IPS-15b (cell line): ENCODE results near the gene MRGPRD.
A peak's percentile ranks its signal among the peaks of the same experiment; 100 is the strongest.

Experiments
- H3K27me3 ChIP-seq: one replicate; pipeline ENCODE4 v1.6.1; 2013; ENCODE audit warnings: low read length; ENCODE audit not compliant: control insufficient read depth, insufficient read depth
- H3K36me3 ChIP-seq: one replicate; pipeline ENCODE4 v1.6.1; 2013; ENCODE audit warnings: low read length; ENCODE audit not compliant: control insufficient read depth, insufficient read depth
- H3K4me1 ChIP-seq: one replicate; pipeline ENCODE4 v1.6.1; 2013; ENCODE audit warnings: mild to moderate bottlenecking, low read length; ENCODE audit not compliant: control insufficient read depth, insufficient read depth
- H3K4me3 ChIP-seq: one replicate; pipeline ENCODE4 v1.5.1; 2013; ENCODE audit warnings: low read depth, low read length
- H3K9ac ChIP-seq: one replicate; pipeline ENCODE4 v1.6.1; 2013; ENCODE audit warnings: low read depth, mild to moderate bottlenecking, low read length
- H3K9me3 ChIP-seq: one replicate; pipeline ENCODE4 v1.6.1; 2013; ENCODE audit warnings: mild to moderate bottlenecking, low read length; ENCODE audit not compliant: control insufficient read depth, insufficient read depth

Gene MRGPRD

DNA sequence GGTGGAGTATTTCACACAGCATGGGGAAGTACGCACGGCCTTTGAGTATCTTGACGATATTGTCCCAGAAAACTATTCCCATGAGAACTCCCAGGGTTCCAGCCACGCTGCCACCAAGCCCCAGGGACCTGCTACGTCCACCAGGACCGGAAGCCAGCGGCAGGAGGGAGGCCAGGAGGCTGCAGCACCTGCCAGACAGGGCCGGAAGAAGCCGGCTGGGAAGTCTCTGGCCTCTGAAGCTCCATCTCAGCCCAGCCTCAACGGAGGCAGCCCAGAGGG is 44.5 kb downstream of the MRGPRD start:
- Histone ChIP-seq H3K9ac (no peak overlapping the region), H3K36me3 (peaks cover 41% of the 10 kb centered on the region), H3K4me1 (no peaks in the 10 kb centered on the region), H3K27me3 (no peaks in the 10 kb centered on the region), H3K9me3 (no peaks in the 10 kb centered on the region), H3K4me3 (no peak overlapping the region)

DNA sequence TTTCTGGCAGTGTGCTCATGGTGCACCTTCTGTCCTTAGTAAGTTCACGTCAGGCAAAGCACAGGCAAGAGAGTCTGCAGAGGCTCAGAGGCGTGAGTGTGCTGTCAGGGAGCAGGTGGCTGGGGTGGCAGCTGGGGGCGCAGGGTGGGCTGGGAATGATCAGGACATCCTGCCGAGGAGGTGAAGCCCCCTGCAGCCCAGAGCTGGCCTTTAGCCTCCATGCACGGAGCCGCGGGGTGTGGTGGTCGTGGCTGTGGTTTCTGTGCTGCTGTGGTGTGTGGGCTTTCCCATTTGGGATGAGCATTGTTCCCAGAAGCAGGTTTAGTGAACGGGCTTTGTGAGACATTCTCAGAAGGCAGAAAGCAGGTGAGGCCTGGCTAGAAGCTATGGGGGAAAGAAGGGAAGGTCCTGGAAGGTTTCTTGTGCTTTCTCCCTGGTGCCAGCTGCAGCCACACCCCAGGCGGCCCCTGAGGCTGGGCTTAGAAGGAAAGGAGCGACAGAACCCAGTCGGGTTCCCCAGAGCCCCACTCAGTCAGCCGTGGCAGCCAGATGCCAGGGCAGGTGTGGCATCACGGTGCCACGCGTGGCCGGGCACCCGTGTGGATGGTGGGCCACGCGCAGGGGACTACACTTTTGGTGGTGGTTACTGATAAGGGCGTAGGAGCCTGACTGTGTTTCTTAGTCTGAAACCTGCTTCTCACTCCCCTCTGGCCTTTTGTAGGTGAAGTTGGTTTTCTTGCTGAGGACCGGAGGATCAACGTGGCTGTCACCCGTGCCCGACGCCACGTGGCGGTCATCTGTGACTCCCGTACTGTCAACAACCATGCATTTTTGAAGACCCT is 45.0 kb downstream of the MRGPRD start:
- H3K9me3 ChIP-seq: no peaks in the 10 kb centered on the region
- H3K9ac ChIP-seq: no peak overlapping the region
- no peaks in the 10 kb centered on the region for H3K4me1 ChIP-seq
- H3K27me3 ChIP-seq: no peaks in the 10 kb centered on the region
- H3K4me3 ChIP-seq: no peak overlapping the region
- H3K36me3 ChIP-seq: peaks cover 41% of the 10 kb centered on the region

DNA sequence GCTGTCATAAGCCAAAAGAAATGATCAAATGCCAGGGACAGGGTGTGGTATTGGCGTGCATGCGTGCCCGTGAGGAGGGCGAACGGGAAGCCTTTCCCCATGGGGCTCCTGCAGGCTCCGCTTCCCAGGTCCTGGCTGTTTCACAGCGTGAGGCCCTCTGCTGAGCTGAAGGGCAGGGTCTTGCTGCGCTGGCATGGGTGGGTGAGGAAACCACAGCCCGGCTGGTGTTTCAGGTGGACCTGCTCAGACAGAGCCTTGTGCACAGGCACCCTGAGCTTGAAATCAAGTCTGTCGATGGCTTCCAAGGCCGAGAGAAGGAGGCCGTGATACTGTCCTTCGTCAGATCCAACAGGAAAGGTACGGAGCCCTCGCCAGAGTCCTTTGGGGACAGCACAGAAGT is 45.7 kb downstream of the MRGPRD start:
- Histone ChIP-seq H3K9me3 (no peaks in the 10 kb centered on the region), H3K36me3 (peaks cover 41% of the 10 kb centered on the region), H3K9ac (no peak overlapping the region), H3K4me1 (no peaks in the 10 kb centered on the region), H3K4me3 (no peak overlapping the region), H3K27me3 (no peaks in the 10 kb centered on the region)

DNA sequence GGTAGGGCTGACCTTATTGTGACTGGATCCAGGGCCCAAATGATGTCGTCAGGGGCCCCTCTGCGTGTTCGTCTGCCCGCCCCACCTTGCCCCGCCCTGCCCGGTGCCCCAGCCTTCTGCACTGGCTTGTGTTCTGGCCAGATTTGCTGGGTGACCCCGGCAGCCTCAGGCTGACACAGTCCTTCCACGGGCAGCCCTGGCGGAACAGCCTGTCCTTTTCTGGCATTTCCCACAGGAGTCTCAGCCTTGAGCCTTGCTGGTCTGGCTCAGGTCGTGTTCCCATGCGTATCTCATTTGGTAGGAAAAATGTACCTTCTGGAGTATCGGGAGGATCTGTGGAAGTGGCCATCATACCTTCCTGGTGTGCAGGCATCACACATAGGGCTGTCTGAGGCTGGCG is 46.1 kb downstream of the MRGPRD start:
- H3K9ac ChIP-seq: no peak overlapping the region
- no peaks in the 10 kb centered on the region for H3K27me3 ChIP-seq
- H3K36me3 ChIP-seq: peaks cover 38% of the 10 kb centered on the region
- H3K4me3 ChIP-seq: no peak overlapping the region
- H3K9me3 ChIP-seq: no peaks in the 10 kb centered on the region
- H3K4me1 ChIP-seq: no peaks in the 10 kb centered on the region

DNA sequence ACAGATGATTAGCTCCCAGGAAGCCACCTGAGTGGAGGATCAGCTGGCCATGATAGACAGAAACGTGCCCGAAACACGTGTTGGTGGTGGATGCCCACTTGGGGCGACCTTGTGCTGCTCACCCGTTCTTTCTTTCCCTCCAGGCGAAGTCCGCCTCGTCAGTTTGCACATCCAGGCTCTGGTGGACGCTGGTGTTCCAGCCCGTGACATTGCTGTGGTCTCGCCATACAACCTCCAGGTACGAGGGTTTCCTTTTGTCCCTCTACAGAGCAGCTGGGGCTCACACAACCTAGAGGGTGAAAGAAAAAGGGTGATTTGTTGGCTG is 46.5 kb downstream of the MRGPRD start:
- no peaks in the 10 kb centered on the region for H3K9me3 ChIP-seq
- no peaks in the 10 kb centered on the region for H3K27me3 ChIP-seq
- H3K9ac ChIP-seq: no peak overlapping the region
- no peaks in the 10 kb centered on the region for H3K4me1 ChIP-seq
- H3K4me3 ChIP-seq: no peak overlapping the region
- peaks cover 37% of the 10 kb centered on the region for H3K36me3 ChIP-seq

DNA sequence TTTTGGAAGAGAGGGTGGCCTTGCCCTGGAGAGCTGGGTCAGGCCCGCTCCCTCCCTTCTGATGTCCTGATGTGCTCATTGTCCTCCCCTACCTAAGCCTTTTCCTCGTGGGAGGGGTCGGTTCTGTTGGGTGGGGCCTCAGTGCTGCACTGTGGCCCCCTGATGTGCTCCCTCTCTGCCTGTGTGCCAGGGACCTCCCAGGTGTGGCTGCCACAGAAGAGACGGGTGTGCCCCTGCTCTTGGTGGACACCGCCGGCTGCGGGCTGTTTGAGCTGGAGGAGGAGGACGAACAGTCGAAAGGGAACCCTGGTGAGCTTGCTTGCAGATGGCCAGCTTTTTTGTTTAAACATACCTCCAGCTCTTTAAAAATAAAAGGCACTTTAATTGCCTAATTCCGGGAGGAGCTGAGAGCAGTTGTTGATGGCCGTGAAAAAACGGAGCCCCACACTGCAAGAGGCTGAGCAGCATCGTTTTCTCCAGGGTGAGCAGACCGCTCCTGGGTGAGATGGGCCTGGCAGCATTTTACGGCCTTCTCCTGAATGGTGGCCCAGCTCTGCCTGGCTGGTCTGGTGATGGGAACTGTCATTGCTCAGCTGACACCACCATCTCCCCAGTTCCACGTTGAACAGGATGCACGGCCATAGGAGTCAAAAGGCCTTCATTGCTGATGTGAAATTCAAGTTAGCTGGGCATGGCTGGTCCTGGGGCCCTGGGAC is 47.0 kb downstream of the MRGPRD start:
- Histone ChIP-seq H3K4me1 (no peaks in the 10 kb centered on the region), H3K9ac (peak overlapping the region; percentile 24), H3K36me3 (peaks cover 34% of the 10 kb centered on the region), H3K27me3 (no peaks in the 10 kb centered on the region), H3K4me3 (no peak overlapping the region), H3K9me3 (no peaks in the 10 kb centered on the region)

DNA sequence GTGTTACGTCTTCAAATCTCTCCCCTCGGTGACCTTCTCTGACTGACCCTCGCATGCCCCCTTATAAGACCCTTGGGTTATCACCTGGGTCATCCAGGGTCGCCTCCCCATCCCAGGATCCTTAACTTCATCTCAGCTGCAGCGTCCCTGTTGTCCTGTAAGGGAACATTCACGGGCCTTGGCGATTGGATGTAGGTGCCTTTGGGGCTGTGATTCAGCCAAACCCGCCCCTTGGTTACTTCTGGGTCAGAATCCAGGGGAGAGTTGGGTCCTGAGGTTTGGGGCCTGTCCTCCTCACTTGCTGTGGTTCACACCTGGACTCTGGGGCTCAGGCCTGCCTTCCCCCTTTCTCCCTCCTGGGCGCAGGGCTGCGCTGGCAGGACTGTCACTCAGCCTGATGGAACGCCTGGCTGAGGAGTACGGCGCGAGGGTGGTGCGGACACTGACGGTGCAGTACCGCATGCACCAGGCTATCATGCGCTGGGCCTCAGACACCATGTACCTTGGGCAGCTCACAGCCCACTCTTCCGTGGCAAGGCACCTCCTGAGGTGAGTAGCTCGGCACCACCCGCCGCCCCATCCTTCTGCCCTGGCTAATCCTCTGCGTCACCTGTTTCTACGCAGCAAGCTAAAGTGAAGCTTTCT is 47.7 kb downstream of the MRGPRD start:
- Histone ChIP-seq H3K9ac (peak overlapping the region; percentile 24), H3K27me3 (no peaks in the 10 kb centered on the region), H3K4me3 (no peak overlapping the region), H3K4me1 (no peaks in the 10 kb centered on the region), H3K9me3 (no peaks in the 10 kb centered on the region), H3K36me3 (peaks cover 27% of the 10 kb centered on the region)

DNA sequence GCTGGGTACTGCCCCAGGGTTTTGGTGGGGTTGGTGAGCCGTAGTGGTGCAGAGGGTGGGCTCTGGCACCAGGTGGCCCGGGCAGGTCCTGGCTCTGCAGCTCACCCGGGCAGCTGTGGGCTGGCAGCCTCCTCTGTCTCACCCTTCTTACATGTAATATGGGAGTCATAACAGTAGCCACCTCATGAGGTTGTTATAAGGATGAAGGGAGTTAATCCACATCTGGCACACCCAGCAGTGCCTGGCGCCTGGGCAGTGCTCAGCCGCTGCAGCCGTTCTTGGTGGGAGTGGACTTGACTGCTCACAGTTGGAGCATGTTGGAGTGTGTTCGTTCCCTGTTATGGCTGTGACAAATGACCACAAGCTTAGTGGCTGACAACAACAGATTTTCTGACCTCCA is 48.4 kb downstream of the MRGPRD start:
- H3K4me1 ChIP-seq: no peaks in the 10 kb centered on the region
- no peaks in the 10 kb centered on the region for H3K9me3 ChIP-seq
- H3K9ac ChIP-seq: no peak overlapping the region
- H3K4me3 ChIP-seq: no peak overlapping the region
- peaks cover 22% of the 10 kb centered on the region for H3K36me3 ChIP-seq
- no peaks in the 10 kb centered on the region for H3K27me3 ChIP-seq

DNA sequence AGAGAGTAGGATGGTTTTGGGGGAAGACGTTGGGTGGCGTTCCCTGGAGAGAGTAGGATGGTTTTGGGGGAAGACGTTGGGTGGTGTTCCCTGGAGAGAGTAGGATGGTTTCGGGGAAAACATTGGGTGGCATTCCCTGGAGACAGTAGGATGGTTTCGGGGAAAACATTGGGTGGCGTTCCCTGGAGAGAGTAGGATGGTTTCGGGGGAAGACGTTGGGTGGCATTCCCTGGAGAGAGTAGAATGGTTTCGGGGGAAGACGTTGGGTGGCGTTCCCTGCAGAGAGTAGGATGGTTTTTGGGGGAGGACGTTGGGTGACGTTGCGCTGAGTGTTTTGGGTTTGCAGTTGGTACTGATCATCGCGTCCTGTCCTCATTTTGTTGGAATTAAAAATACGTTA is 48.9 kb downstream of the MRGPRD start:
- Histone ChIP-seq H3K4me1 (no peaks in the 10 kb centered on the region), H3K36me3 (peaks cover 18% of the 10 kb centered on the region), H3K9ac (no peak overlapping the region), H3K4me3 (no peak overlapping the region), H3K27me3 (no peaks in the 10 kb centered on the region), H3K9me3 (no peaks in the 10 kb centered on the region)

DNA sequence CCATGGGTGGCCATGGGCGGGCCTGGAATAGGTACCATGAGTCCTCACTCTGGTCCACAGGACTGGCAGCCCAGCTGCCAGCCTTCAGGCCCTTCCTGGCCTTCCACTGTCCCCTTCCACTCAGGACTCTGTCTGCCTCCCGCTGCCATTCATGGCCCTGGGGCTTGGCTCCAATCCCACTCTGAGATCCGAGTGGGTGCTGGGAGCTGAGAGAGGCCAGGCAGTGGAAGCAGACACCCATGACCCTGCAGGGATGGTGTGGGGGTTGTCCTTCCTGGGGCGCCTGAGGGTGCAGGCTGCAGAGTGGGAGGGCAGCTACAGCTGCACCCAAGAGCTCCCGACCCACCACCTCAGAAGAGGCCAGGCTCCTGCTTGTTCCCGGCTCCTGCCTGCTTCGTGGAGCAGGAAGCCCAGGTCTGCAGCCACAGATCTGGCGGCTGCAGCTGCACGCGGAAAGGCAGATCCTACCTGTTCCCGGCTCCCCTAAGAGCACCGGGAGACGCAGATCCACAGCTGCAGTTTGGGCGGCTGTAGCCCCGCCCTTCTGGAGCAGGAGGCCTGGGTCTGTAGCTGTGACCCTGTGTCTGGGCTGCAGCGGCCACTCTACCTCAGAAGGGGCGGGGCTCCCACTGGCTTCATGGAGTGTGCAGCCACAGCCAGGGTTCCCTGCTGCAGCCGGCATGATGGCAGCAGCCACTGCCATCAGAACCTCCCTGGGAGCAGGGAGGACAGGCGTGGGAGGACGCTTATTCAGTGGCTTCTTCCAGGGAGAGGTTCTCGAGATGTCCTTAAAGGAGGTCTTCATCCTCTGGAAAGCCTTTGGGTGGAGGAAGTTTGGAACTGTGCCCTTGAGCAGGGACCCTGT is 49.6 kb downstream of the MRGPRD start:
- no peaks in the 10 kb centered on the region for H3K27me3 ChIP-seq
- H3K4me3 ChIP-seq: no peak overlapping the region
- no peaks in the 10 kb centered on the region for H3K9me3 ChIP-seq
- H3K36me3 ChIP-seq: peaks cover 11% of the 10 kb centered on the region
- H3K9ac ChIP-seq: no peak overlapping the region
- H3K4me1 ChIP-seq: no peaks in the 10 kb centered on the region
